Measurements from ENCODE around the gene KRT4. TPM values are rescaled to one million over a fixed set of nuclear protein-coding genes. Genes with fewer than 3 reads are reported as not detected.

KRT4 gene
- total RNA-seq, 3 donors from 2014 or later (not counting 1 experiment from before 2014, with no cell fraction given), result not detected

DNA sequence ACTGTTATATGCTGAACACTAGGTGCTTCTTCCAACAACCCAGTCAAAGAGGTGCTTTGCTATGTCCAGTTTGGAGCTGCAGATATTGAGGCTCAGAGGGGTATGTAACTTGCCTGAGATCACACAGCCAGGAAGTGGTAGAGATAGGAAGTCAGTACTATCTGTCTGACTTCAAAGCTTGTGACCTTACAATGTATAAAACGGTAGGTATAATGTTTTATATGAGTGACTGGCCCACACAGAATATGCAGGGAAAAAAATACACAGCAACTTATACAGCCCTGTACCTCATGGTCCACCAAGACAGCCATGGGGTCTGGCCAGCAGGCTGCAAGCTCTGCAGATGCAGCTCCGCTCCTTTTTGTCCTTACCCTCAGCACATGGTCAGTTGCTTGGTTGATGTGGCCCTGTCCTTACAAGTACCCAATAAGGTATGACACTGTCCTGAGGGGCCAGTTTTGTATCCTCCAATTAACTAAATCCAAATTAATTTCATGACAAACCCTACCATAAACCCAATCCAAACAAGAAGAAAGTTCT, 3.9 kb upstream of the KRT4 start:
- DNase-seq (no peak), ATAC-seq (no peak)
- no peaks in the 10 kb centered on the region for H3K36me3 Mint-ChIP-seq
- Histone ChIP-seq H3K4me3 (ENCODE audit: low read length) (no peak overlapping the region), H3K27me3 (ENCODE audit: control insufficient read depth, insufficient read depth, low read length) (no peaks in the 10 kb centered on the region), H3K36me3 (ENCODE audit: control insufficient read depth, insufficient read depth, low read length) (no peaks in the 10 kb centered on the region), H3K27ac (ENCODE audit: low read length) (no peak overlapping the region), H3K4me1 (ENCODE audit: control insufficient read depth, insufficient read depth, low read length) (no peaks in the 10 kb centered on the region), H3K9me3 (ENCODE audit: control insufficient read depth, insufficient read depth, low read length) (no peaks in the 10 kb centered on the region)
- WGBS (ENCODE audit: insufficient coverage), result 68% methylated on average over 2 of the region's 2 CpGs
- peaks cover 9 to 20% of the 10 kb centered on the region in 2 donors for H3K27me3 Mint-ChIP-seq (ENCODE audit: low read depth in 2 of 2)
- intact Hi-C loops (cut with micrococcal nuclease), result no loop called here
- H3K4me3 Mint-ChIP-seq, result no peak overlapping the region
- TF ChIP-seq, protein P1, sequence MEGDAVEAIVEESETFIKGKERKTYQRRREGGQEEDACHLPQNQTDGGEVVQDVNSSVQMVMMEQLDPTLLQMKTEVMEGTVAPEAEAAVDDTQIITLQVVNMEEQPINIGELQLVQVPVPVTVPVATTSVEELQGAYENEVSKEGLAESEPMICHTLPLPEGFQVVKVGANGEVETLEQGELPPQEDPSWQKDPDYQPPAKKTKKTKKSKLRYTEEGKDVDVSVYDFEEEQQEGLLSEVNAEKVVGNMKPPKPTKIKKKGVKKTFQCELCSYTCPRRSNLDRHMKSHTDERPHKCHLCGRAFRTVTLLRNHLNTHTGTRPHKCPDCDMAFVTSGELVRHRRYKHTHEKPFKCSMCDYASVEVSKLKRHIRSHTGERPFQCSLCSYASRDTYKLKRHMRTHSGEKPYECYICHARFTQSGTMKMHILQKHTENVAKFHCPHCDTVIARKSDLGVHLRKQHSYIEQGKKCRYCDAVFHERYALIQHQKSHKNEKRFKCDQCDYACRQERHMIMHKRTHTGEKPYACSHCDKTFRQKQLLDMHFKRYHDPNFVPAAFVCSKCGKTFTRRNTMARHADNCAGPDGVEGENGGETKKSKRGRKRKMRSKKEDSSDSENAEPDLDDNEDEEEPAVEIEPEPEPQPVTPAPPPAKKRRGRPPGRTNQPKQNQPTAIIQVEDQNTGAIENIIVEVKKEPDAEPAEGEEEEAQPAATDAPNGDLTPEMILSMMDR (IDR thresholded peaks at IDR 0.05), result no peak
- peaks cover 4 to 20% of the 10 kb centered on the region in 2 donors for H3K4me1 Mint-ChIP-seq
- H3K9me3 Mint-ChIP-seq, result no peaks in the 10 kb centered on the region
- H3K27ac Mint-ChIP-seq, result no peak overlapping the region

DNA sequence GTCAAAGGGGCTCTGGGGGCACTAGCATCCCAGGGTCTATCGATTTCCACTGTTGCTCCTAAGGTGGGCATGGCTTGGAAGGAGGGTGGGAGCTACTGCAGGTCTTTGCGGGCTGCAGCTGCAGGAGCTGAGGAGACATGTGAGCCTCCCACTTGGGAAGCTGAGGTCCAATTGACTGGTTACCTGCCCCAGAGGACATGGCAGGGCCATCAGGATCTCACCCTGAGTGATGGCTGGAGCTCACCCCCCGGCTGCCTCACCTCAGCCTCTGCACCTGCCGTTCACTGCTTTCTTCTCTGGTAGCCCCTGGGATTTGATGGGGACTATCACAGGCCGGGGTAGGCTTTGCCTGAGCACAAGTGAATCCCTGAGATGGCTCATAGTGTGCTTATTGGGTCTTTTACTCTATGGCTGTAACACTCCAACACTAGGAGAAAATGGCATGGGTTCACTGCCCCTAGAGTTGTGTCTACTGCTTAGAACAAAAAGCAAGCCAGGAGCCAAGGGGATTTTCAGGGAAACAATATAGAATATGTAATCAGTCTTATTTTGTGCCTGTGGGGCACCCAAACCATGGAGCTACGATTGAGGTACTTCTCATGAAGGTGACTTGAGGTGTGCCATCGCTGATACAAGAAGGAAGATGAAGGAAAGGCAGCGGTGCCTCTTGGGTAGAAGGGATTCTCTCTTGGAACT, 3.2 kb upstream of the KRT4 start:
- Histone ChIP-seq H3K4me3 (ENCODE audit: low read length) (no peak overlapping the region), H3K9me3 (ENCODE audit: control insufficient read depth, insufficient read depth, low read length) (no peaks in the 10 kb centered on the region), H3K27ac (ENCODE audit: low read length) (no peak overlapping the region), H3K36me3 (ENCODE audit: control insufficient read depth, insufficient read depth, low read length) (no peaks in the 10 kb centered on the region), H3K4me1 (ENCODE audit: control insufficient read depth, insufficient read depth, low read length) (no peaks in the 10 kb centered on the region), H3K27me3 (ENCODE audit: control insufficient read depth, insufficient read depth, low read length) (no peaks in the 10 kb centered on the region)
- ATAC-seq (no peak), DNase-seq (no peak)
- TF ChIP-seq, protein P1 (IDR thresholded peaks at IDR 0.05), result no peak
- no peaks in the 10 kb centered on the region for H3K9me3 Mint-ChIP-seq
- intact Hi-C loops (cut with micrococcal nuclease), result no loop called here
- no peak overlapping the region for H3K4me3 Mint-ChIP-seq
- peaks cover 9 to 20% of the 10 kb centered on the region in 2 donors for H3K27me3 Mint-ChIP-seq (ENCODE audit: low read depth in 2 of 2)
- H3K27ac Mint-ChIP-seq, result no peak overlapping the region
- WGBS (ENCODE audit: insufficient coverage), result 89% methylated on average over 8 of the region's 8 CpGs
- H3K4me1 Mint-ChIP-seq, result peaks cover 4 to 20% of the 10 kb centered on the region in 2 donors
- no peaks in the 10 kb centered on the region for H3K36me3 Mint-ChIP-seq

DNA sequence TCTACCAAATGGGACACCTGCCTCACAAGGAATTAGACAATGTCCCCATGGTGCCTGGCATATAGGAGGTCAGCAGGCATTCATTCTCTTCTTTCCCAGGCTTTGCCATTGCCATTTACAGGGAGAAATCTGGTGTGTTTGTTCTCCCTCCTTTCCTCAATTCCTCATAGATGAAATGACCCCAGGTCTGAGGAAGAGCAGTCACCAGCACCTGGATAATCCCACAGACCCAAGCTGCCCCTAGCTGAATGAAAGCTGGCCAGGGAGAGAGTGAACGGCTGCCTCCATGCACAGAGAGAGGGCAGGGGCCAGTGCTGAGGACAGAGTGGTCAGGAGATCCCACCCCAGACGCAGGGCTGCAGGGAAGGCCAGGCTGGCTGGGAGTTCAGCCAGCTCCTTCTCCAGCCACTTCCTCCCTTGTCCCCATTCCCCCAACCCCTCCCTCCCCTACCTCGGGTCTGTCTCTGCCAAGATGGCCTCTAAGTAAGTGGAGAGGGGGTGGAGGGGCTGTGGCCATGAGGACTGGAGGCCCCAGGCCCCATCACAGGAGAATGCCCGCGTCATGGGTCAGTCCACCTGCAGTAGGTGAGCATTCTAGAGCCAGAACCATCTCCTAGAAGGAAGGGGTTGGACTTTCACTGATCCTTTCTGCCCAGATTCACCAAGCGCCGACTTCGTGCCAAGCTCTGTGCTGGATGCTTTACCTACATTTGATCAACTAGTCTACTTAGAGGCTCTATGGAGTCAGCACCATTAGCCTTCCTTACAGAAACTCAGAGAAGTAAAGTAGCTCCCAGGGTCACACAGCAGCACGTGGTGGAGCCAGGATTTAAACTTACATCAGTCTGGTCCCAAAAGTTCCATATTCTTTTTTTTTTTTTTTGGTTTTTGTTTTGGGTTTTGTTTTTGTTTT, 2.0 kb upstream of the KRT4 start:
- Mint-ChIP-seq H3K36me3 (no peaks in the 10 kb centered on the region), H3K4me3 (no peak overlapping the region), H3K27ac (no peak overlapping the region), H3K27me3 (ENCODE audit: low read depth in 2 of 2) (peaks cover 9 to 20% of the 10 kb centered on the region in 2 donors), H3K4me1 (peaks cover 4 to 20% of the 10 kb centered on the region in 2 donors), H3K9me3 (no peaks in the 10 kb centered on the region)
- H3K4me3 ChIP-seq (ENCODE audit: low read length), result no peak overlapping the region
- no peak for ATAC-seq
- intact Hi-C loops (cut with micrococcal nuclease), result no loop called here
- WGBS (ENCODE audit: insufficient coverage), result 88% methylated on average over 8 of the region's 9 CpGs
- TF ChIP-seq, protein P1 (IDR thresholded peaks at IDR 0.05), result no peak
- DNase-seq, result no peak
- no peaks in the 10 kb centered on the region for H3K9me3 ChIP-seq (ENCODE audit: control insufficient read depth, insufficient read depth, low read length)
- H3K4me1 ChIP-seq (ENCODE audit: control insufficient read depth, insufficient read depth, low read length), result no peaks in the 10 kb centered on the region
- no peak overlapping the region for H3K27ac ChIP-seq (ENCODE audit: low read length)
- no peaks in the 10 kb centered on the region for H3K36me3 ChIP-seq (ENCODE audit: control insufficient read depth, insufficient read depth, low read length)
- no peaks in the 10 kb centered on the region for H3K27me3 ChIP-seq (ENCODE audit: control insufficient read depth, insufficient read depth, low read length)

Measured in natural killer cell (primary cell).